HG03139 (cell line): ENCODE measurements around the gene SPIN2A.
"Not testable (repeated sequence)": the region's sequence is repeated elsewhere in the genome, so short reads cannot be mapped to it uniquely, and the experiment has no call there.

Source experiments
- ATAC-seq: cut with Tn5 transposase; IDR thresholded peaks from one replicate; pipeline ENCODE4 v1.9.1; 2021; ENCODE audit not compliant: unreplicated experiment

SPIN2A gene

DNA sequence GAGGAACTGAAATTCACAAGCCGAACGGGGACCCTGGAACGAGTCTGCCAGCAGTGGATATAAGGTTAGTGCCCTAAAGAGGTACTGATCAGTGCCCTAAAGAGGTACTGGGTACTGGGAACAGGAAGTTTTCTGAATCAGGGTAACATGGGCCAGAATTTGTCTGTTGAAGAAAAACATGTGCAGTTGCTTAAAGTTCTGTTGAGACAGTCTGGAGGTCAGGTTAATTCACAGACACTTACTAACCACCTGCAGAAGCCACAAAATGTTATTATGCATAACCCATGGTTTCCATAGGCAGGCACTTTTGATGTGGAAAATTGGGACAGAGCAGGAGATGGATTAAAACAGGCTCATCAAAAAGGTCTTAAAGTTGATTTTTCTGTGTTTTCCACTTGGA lies 33.7 kb downstream of the SPIN2A start:
- no peak for ATAC-seq

DNA sequence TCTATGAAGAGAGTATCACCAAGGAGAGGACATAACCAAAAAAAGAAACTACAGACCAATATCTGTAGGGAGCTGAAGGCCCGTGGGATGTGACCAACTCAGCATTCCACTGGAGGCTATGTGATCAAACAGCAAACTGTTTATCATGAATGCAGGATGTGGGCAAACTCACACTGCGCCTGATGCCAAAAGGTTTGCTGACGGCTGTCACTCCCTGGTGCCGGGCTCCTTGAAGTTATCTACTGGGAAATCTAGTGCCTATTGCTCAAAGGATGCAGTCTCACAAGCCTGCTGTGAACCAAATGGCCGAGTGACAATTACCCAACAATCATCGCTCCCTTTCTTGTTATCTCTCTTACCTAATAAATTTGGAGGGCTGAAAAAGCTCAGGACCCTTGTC lies 34.3 kb downstream of the SPIN2A start:
- not testable (repeated sequence) for ATAC-seq
